G401.6 (cell line): ENCODE results near the gene PFDN6.
"Not testable (repeated sequence)": the region's sequence is repeated elsewhere in the genome, so short reads cannot be mapped to it uniquely, and the experiment has no call there.

ENCODE experiments used
- FAIRE-seq: peaks from 2 replicates; lab custom pipeline; 2012; peaks lifted over from hg19 to GRCh38; lab: Jason Lieb, UNC

Gene PFDN6

DNA sequence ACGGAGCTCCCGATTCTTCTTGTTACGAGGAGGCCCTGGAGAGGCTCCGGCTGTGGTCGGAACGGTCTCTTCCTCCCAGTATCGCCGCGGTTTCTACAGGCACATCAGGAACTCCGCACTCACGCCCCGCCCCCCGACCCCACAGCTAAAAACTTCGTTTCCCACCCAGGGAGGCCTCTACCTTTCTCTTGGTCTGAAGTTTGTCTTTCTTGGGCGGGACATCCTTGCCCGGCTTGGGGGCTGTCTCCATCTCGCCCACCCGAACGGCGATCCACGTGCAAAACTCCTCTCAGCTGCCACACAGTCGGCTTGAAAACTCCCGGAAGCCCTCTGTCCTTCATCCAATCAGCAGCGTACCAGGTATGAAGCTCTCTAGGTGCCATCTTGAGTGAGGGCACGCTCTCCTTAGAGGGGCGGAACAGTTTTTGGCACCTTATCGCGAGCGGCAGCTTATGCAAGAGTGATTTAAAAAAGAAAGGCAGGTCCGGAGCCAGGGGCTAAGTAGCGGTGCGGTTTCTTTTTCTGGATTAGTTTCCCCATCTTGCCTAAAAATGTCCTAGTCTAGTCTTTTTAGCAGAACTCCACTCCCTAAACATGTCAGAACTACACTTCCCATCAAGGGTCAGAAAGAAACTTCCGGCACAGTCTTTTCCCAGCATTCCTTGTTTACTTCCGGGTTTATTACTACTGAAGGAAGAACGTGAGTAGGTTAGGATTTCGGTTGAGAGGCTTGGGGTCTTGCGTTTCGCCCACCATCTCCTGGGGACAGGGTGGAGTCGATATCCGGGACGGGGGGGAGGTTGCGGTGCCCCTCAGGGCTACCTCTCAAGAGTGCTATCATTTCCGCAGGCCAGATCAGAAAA lies at the start of gene PFDN6, which contains the start of gene WDR46:
Gene PFDN6, plus strand, starts transcription at position 681 of the 863 bp plus-strand sequence. CDS start 256 bp downstream, outside the sequence.
Gene WDR46, minus strand, starts transcription at position 319 of the 863 bp plus-strand sequence. Its CDS starts 69 bp downstream, at position 250.
- peak; percentile 42 for FAIRE-seq

DNA sequence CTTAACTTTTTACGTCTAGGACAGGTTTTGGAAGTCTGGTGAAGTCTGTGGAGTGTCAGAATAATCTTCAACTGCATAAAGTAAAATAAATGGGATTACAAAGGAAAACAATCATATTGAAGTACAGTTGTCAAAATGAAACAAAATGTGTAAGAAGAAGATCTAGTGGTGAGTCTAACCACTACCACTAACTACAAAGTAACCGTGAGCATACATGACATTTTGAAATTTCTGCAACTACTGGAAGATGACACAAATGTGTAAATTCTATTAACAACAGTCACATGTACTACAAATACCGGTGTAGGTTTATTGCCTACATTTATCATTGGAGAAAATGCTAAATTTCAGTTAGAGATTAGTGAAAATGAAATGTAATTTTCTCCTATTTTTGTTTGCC lies 47.4 kb upstream of the PFDN6 start:
- FAIRE-seq: no peak

DNA sequence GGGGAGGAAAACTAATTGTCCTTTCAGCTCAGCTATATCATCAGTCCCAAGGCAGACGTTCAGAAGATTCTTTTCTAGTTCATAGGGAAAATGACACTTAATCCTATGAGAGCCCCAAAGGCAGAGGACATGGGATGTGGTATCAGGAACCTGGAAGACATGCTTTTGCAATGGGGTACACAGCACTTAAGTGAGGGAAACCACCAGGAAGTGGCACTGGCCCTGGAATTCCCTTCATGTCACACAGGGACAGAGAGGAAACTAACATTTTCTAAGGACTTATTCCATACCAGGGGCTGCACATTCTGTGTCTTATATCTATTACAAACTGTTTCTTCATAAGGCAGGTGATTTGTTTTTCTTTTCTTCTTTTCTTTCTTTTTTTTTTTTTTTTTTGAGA lies 45.9 kb upstream of the PFDN6 start:
- FAIRE-seq: no peak

DNA sequence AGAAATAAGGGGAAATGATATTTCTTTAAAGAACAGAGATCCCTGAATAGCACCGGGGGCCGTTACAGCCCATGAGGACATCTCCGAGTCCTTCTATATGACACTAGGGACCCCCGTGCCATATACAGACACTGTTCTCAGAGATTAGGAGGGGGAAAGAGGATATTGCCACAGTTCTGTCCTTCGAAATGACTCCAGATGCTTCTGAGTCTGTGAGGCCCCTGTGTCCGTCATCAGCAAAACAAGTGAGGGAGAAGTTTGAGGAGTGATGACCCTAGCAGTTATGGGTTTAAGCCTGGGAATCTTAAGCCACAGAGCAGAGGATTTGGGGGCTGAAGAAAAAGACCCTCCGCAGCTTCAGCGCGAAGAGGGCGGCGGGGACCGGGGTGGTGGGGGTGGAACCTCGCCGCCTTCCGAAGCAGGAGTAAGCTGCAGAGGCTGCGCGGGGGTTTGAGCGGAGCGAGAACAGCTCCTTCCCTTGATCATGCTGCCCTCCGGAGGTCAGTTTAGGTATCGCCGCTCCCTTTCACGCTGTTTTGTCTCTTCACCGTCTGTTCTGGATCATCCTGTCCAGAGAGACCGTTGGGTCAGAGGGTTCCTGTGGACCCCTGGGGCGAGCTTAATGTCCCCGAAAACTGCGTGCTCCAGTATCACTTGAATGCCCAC lies 41.3 kb upstream of the PFDN6 start:
- FAIRE-seq: no peak

DNA sequence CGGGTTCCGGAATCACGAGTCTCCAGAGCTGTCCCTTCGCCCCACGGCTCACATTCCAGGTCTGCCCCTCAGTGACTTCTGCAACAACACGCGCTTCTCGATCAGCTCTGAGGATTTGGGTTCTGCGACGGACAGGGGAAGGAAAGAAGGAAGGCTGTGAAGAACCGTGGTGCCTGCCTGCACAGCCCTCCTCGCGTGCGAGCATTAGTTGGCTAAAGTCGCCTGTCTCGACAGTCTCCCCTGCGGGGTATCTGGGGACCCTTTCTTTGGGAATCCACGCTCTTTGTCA lies 40.8 kb upstream of the PFDN6 start:
- no peak for FAIRE-seq

DNA sequence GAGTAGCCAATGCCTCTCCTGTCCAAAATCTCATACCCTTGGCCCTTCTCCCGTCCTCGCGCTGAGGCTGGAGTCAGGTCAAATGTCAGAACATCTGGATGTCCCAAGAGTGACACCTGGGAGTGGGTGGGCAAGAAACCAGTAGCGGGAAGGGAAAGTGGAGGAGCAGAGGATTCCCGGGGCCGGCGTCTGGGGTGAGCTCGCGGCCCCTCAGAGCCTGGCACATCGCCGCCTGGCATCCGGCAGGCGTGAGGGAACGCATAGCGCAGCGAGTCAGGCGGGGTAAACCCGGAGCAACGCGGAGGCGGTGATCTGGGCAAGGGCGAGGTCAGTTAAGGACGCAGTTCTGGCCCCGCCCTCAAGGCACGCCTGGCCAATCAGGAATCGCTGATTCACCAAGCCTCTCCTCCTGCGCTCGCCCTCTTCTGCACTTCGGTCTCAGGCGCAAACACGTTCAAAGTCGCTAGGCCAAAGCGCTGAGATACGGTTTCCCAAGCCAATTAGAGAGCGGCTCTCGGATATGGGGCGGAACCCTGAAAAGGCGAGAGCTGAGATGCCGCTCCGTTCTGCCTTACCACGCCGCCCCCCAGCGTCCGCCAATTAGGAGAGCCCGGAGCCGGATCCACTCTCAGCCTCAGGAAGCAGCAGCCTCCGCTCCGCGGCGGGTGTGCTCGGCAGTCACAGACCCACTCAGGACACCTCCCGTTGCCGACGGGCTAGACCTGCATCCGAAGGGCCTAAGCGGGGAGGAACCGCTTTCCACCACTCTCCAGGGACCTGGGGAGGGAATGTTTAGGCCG lies 40.3 kb upstream of the PFDN6 start:
- FAIRE-seq: peak; percentile 99

DNA sequence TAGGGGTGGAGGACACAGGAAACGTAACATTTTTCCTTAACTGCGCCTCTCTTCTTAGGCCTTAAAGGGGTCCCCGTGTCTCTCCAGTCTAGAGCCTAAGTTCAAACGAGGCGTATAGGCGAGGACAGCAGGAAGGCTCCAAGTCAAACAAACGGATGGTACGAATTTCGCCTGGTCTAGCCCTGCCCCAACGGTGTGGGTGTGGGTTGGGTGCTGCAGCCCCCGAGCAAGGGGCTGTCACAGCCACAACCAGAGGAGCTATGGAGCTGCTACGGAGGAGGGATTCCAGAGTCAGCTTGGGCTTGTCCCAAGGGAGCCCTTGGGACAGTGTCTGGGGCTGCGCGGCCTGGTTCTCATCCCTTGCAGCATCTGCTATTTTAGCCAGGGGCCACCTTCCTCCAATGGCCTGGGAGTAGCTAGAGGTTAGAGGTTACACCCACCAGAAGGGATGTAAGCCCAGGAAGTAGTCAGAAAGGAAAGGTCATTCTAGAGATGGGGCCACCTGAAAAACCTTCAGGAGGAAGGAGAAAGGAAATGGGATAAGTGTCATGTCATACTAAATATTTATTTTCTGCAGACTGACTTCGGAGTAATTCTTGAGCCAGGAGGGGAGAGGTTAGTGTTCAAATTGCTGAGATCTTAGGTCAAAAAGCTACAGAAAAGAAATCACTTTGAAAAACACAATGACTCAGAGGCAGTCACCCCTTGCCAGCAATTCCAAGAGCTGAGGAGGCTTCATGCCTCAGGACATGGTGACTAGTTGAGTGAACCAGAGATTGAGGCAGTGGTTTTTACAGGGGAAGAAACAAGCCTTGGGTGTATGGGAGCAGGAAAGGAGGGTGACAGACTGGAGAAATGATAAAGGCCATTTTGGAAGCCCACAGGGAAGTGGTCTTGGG lies 39.4 kb upstream of the PFDN6 start:
- no peak for FAIRE-seq

DNA sequence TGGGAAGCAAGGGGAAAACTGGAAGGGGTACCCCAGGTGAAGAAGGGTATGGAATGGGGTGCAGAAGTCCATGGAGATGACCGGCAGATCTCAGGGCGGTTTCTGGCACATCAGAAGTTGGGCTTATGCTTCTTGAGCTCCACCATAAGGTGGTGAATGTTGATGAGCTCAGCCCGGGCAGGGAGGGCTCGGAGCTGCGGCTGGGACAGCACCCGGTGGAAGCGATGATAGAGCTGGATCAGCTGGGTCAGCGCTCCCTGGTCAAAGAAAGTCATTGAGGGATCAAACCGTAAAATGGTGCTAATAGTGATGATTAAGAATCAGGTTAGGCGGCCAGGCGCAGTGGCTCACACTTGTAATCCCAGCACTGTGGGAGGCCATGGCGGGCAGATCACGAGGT lies 38.7 kb upstream of the PFDN6 start:
- FAIRE-seq: no peak

DNA sequence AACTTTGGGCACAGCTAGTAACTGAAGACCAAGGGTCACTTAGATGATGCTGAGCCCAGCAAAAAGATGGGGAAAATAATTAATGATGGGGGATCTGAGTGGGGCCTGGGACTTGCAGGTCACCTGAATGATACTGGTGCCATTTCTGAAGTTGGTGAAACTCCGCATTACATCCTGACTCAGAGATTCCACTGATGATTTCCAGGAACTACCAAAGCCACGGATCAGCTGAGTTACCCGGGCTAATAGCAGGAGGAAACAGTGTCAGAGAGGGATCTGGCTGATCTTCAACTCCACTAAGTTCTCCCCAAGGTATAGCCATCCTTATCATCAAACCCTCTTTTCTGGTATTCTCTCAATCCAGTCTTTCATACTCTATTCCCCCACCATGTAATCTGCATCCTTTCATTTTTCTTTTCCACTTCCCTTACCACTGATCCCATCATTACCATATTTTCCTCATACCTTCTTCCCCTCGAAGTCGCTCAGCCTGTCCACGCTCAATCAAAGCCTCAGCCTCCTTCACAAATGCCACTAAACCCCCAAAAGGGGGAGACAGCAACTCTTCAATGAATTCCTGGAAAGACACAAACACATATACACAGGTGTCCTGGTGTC lies 37.9 kb upstream of the PFDN6 start:
- FAIRE-seq: no peak

DNA sequence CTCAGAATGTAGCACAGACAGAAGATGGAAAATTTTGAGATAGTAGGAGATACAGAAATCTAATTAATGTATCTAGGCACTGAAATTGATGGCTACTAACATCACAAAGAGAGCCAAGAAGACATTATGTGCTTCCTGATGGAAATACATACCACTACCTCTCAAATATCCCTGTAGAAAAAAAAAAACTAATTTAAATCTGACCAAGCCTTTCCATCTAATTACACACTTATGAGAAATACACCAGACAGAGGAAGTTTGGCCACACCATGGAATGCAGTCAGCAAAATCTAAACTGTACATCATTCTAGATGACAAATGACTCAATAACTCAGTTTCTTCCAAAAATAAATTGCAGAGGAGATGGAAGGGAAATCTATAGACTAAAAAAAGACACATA lies 36.6 kb upstream of the PFDN6 start:
- FAIRE-seq: no peak

DNA sequence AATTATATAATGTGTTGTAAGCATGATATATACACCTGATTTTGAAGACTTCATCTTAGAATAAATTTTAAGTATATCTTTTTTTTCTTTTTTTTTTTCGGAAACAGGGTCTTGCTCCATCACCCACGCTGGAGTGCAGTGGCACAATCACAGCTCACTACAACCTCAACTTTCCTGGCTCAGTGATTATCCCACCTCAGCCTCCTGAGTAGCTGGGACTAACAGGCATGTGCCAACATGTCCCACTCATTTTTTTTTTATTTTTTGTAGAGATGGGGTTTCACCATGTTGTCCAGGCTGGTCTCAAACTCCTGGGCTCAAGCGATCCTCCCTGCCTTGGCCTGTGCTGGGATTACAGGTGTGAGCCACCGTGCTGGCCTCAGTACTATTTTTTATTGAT lies 34.8 kb upstream of the PFDN6 start:
- FAIRE-seq: no peak

DNA sequence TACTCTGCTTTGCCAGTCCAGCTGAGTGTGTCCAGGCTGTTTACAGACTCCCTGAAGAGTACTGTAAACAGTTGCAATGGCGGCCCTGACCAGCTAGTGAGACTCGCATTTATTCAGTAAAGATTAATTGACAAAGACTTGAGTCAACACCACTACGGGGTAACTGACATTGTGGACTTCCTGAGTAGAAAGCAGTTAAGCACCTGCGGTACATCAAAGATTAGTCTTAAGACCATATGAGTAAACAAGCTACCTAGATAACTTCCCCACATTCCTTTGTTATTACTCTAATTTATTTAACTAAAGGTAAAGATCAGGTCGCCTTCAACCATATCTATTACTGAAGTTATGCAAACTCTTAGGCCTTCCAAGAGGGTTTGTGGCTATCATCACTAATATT lies 30.4 kb upstream of the PFDN6 start:
- FAIRE-seq: no peak

DNA sequence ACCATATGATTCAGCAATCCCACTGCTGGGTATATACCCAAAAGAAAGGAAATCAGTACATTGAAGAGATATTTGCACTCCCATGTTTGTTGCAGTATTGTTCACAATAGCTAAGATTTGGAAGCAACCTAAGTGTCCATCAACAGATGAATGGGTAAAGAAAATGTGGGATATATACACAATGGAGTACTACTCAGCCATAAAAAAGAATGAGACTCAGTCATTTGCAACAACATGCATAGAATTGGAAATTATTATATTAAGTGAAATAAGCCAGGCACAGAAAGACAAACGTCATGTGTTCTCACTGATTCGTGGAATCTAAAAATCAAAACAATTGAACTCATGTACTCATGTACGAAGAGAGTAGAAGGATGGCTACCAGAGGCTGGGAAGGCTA lies 26.9 kb upstream of the PFDN6 start:
- FAIRE-seq: not testable (repeated sequence)

DNA sequence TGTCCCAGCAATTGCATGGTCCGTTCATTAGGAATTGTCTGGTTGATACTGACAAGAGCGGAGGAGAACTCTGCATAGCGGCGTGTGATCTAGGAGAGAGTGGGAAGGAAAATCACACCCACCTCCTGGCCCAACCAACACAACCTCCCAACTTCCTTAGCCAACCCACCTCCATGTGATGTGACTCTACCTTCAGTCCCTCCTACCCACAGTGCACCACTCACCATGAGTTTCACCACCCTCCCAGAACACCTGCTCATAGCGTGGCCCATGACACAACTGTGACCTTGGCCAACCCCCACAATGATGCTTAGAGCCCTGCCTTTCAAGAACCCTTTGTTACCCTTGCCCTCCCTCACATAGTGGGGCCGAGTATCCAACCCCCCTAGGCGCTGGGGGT lies 25.4 kb upstream of the PFDN6 start:
- FAIRE-seq: no peak

DNA sequence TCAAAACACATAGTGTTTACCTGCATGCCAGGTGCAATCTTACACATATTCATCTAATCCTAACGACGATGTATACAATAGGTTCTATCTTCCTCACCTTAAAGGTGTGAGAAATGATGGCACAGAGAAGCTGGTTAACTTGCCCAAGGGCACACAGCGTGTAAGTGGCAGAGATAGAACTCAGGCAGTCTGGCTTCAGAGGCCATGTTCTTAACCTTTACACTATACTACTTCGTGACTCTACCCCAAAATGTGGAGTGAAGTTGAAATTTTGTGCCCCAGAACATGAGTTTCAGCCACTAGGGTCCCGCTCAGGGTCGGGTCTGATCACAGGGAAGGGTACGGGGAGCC lies 18.3 kb upstream of the PFDN6 start:
- no peak for FAIRE-seq

DNA sequence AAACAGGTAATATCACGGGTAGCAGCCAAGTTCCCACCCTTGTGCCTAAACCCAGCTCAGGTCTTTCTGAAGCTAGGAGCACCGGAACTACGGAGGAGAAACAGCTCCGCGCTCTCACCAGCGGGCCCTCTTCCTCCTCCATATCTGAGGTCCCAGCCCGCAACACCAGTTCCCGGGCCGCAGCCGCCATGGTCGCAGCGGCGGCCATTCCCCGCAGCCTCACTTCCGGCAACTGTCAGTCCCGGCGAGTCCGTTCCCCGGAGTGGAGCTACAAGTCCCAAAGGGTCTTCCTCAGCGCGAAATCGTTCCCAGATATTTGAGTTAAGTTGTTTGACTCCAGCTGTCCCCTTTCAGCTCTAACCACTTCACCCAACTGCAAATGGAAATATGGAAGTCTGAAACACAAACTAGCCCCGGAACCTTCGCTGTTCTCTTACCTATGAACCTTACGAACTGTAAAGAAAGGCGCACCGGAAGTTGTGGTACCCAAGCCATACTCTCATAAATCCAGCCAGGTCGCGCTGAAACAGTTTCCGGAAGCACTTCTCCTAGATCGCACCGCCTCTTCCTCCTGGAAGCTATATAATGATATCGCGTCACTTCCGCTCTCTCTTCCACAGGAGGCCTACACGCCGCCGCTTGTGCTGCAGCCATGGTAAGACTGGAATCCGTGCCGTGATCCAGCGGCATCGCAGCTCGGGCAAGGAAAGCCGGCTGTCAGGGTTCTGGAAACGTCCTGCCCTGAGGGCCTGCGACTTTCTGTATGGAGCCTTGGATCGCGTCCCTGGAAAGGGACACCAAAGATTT lies 17.7 kb upstream of the PFDN6 start, which contains the start of the genes RPS18 and VPS52:
Gene RPS18, plus strand, starts transcription at position 608 of the 807 bp plus-strand sequence. Its CDS starts 45 bp downstream, at position 653.
Gene VPS52, minus strand, starts transcription at position 409 of the 807 bp plus-strand sequence. Its CDS starts 201 bp downstream, at position 208.
- FAIRE-seq: peak; percentile 96

DNA sequence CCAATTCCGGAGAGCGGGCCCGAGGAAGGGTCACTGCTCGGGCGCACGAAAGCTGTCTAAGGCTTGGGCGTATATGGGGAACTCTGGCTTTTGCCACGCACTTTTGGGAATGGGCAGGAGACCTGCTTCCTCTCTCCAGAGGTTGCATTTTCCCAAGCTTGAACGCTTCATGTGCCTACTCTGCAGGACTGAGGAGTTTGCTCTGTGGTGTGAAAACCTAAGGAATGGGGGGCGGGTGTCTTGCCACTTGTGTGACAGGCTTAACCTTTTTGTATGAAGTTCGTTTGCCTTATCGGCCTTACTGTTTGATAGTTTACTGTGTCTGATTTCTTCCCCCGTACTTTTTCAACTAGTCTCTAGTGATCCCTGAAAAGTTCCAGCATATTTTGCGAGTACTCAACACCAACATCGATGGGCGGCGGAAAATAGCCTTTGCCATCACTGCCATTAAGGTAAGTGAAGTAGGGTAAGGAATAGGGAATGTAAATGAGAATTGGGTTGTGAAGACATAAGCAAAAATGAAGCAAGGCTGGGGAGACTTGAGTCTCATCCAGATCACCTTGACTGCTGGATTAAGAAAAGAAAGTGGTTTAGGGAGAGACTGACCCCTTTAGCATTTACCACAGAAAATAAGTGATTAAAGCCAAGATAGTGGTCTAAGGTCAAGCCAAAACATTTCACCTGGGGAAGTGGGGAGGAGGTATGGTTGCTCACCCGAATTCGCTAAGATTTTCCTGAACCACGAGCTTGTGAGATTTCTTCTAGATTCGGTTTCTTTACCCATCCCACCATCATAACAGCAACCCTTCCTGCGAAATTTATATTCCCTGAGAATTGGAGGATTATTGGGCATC lies 16.9 kb upstream of the PFDN6 start:
- no peak for FAIRE-seq

DNA sequence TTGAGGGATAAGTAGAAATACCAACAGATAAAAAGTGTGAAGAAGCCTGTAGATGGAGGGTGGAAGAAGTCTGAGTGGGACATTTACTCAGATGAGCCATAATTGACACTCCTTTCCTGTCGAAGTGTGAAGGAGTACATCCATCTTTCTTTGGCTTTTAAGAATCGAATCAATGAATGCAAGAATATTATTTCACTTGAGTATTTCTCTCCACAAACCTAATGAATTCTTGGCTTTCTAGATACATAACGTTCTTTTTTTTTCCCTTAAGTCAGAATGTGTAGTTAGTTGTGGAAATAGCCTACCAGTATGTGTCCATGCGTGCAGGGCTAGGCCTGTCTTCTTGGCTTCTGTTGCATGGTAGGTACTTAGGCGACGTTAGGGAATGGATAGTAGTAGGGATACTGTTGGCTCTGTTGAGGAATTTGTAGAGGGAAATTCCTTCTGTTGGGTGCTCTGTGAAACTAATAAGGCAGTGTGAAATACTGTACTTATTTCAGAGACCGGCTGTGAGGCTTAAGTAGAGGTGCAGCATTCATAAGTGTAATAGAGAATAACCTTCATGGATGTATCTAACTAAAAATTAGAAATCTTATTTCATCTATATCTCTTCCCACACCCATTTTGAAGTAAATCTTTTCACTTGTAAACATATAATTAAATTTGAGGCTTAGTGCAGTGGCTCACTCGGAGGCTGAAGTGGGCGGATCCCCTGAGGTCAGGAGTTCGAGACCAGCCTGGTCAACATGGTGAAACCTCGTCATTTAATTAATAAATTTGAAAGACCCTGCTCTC lies 16.1 kb upstream of the PFDN6 start:
- FAIRE-seq: no peak
